Suprapubic skin (tissue), 4 donors: Measurements from ENCODE around the gene SAC3D1. TPM values are rescaled to one million over a fixed set of nuclear protein-coding genes. Genes with fewer than 3 reads are reported as not detected.

Experiments
- DNase-seq, 2 donors: peaks; one replicate each; pipeline ENCODE4 v3.0.0-alpha.2; 2019; ENCODE audit warnings: low spot score in 2 of 2
- H3K27ac ChIP-seq: fragments of 200-600 bp; sonication (generic); one replicate; pipeline ENCODE4 v1.5.1; 2019
- H3K27me3 ChIP-seq: fragments of 200-600 bp; sonication (generic); one replicate; pipeline ENCODE4 v1.5.1; 2019
- H3K36me3 ChIP-seq: fragments of 200-600 bp; sonication (generic); one replicate; pipeline ENCODE4 v1.5.1; 2019
- H3K4me1 ChIP-seq: fragments of 200-600 bp; sonication (generic); one replicate; pipeline ENCODE4 v1.5.1; 2019
- H3K4me3 ChIP-seq: fragments of 200-600 bp; sonication (generic); one replicate; pipeline ENCODE4 v1.5.1; 2019; ENCODE audit warnings: mild to moderate bottlenecking
- H3K9me3 ChIP-seq: fragments of 200-600 bp; sonication (generic); one replicate; pipeline ENCODE4 v1.5.1; 2019
- EP300 ChIP-seq: sonication (generic); formaldehyde crosslinking; IDR thresholded peaks from one replicate; pipeline ENCODE4 v1.6.1; 2017; ENCODE audit warnings: antibody characterized with exemption
- POLR2A ChIP-seq, 2 donors: fragments of 450-650 bp; IDR thresholded peaks; one replicate each; pipeline ENCODE4 v1.6.1; 2017; ENCODE audit warnings: antibody characterized with exemption in 2 of 2, mild to moderate bottlenecking in 2 of 2, moderate library complexity in 2 of 2
- POLR2AphosphoS5 ChIP-seq, 3 donors: sonication (generic); formaldehyde crosslinking; IDR thresholded peaks; one replicate each; pipeline ENCODE4 v1.6.1; 2017; ENCODE audit warnings: antibody characterized with exemption in 3 of 3
- WGBS: methylation state at CpG from one replicate; pipeline ENCODE4 v1.1.5; 2018; 5-methylcytosine and 5-hydroxymethylcytosine counted together
- total RNA-seq, 4 donors: library from RNA; depleted of rRNA; stranded (reverse); fragments of >200 nt; gene quantifications; one replicate each; pipeline ENCODE4 v1.1.0, GENCODE V29; 2016
- TF ChIP-seq, protein P1 (sequence below), 2 donors: fragments of 200-600 bp in 1 of 2; fragments of 450-650 bp in 1 of 2; sonication (generic) in 1 of 2; IDR thresholded peaks; one replicate each; pipeline ENCODE4 v1.5.1; 2016 to 2019; ENCODE audit warnings: antibody characterized with exemption in 2 of 2, mild to moderate bottlenecking in 1 of 2, moderate library complexity in 1 of 2

Gene SAC3D1
- total RNA-seq, 4 donors from 2014 or later: 8.7 to 16.5 (median 12.4) TPM

DNA sequence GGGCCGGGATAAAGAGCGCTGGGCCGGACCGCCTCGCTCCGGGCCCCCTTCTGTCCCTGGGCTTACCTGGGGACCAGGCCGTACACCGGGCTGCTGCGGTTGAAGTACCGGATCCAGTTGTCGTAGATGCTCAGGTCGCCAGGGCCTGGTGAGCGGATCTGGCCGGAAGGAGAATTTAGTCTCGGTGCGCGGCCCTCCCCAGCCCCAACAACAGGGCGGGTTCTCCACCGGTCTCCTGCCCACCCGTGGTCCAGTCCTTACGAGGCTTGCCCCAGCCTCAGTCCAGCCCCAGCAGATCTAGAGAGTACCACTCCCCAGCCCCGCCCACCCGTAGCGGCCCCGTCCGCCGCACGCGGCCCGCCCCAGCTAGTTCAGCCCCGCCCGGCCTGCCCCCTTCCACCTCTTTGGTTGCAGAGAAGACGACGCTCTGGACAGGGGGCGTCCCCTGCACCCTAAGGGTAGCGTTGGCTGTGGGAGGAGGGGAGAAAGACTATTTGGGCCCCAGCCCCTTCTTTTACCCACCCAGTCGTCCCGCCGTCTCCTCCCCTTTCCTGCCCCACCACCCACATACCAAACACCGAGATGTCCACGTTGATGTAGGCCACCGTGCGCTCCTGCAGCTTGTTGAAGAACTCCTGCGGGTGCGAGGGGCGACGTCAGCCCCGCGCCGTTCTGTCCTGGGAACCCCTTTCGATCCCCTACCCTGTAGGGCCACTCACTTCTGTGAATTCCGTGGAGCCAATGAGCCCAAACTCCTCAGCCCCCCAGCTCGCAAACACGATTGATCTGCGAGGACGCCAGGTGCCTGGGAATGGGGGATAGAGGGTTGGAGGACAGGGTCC, 6.8 kb downstream of the SAC3D1 start:
- Histone ChIP-seq H3K4me1 (peaks cover 26% of the 10 kb centered on the region), H3K4me3 (peak overlapping the region; percentile 59), H3K36me3 (peaks cover 8% of the 10 kb centered on the region), H3K27ac (no peak overlapping the region), H3K27me3 (no peaks in the 10 kb centered on the region), H3K9me3 (no peaks in the 10 kb centered on the region)
- DNase-seq: no peak
- 16% methylated on average over 45 of the region's 56 CpGs for WGBS
- TF ChIP-seq EP300 (no peak), POLR2A (IDR thresholded peaks at IDR 0.05) (no peak), POLR2AphosphoS5 (IDR thresholded peaks at IDR 0.05) (no peak)
- TF ChIP-seq, protein P1, sequence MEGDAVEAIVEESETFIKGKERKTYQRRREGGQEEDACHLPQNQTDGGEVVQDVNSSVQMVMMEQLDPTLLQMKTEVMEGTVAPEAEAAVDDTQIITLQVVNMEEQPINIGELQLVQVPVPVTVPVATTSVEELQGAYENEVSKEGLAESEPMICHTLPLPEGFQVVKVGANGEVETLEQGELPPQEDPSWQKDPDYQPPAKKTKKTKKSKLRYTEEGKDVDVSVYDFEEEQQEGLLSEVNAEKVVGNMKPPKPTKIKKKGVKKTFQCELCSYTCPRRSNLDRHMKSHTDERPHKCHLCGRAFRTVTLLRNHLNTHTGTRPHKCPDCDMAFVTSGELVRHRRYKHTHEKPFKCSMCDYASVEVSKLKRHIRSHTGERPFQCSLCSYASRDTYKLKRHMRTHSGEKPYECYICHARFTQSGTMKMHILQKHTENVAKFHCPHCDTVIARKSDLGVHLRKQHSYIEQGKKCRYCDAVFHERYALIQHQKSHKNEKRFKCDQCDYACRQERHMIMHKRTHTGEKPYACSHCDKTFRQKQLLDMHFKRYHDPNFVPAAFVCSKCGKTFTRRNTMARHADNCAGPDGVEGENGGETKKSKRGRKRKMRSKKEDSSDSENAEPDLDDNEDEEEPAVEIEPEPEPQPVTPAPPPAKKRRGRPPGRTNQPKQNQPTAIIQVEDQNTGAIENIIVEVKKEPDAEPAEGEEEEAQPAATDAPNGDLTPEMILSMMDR (IDR thresholded peaks at IDR 0.05): no peak

DNA sequence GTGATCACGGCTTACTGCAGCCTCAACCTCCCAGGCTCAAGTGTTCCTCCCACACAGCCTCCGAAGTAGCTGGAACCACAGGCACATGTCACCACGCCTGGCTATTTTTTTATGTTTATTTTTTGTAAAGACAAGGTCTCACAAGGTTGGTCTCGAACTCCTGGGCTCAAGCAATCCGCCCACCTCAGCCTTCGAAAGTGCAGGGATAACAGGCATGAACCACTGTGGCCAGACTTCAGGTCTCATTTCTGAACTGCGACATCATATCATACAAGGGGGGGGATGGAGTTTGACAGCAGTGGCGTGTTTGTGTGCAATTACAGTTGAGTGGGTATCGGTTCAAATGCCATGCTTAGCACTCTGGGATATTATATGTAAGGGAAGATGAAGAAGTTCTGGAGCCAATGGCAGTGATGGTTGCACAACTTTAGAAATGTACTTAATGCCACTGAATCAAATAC, 10.4 kb downstream of the SAC3D1 start:
- Histone ChIP-seq H3K9me3 (no peaks in the 10 kb centered on the region), H3K4me1 (peaks cover 17% of the 10 kb centered on the region), H3K27ac (no peak overlapping the region), H3K27me3 (no peaks in the 10 kb centered on the region), H3K4me3 (no peak overlapping the region), H3K36me3 (no peaks in the 10 kb centered on the region)
- no peak for TF ChIP-seq POLR2A (IDR thresholded peaks at IDR 0.05)
- TF ChIP-seq EP300: no peak
- TF ChIP-seq, protein P1 (IDR thresholded peaks at IDR 0.05): no peak
- no peak for TF ChIP-seq POLR2AphosphoS5 (IDR thresholded peaks at IDR 0.05)
- WGBS: 88% methylated on average over 9 of the region's 9 CpGs
- no peak for DNase-seq

DNA sequence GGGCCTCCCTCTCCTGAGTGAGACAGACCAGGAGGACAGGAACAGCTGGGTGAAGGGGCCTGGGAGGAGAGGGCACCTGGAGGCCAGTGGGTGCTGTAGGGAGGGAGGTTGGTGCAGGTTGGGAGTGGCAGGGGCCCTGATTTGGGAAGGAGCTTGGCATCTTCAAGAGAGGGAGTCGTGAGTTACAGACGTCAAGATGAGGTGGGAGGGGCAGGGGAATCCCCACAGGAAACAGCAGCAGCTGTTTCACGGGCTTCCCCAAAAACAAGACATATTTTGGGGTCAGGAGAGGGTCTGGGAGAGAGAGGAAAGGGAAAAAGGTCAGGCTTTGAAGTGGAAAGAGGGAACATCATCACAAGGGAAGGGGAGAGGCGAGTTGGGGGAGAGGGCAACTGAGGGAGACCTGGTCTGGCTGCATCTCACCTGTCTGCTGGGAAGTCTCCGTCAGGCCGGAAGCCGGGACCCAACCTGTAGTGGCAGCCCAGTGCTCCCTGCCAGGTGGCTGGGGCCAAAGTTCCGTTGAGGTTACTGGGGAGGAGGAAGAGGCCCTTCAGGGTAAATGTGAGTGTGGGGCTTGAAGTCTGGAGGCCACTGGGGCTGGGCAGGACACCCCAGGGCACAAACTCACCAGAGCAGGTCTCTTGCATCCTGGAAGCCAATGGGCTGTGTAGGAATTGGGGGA, 13.0 kb downstream of the SAC3D1 start:
- no peak overlapping the region for H3K4me3 ChIP-seq
- WGBS: 52% methylated on average over 8 of the region's 8 CpGs
- TF ChIP-seq, protein P1 (IDR thresholded peaks at IDR 0.05): no peak
- TF ChIP-seq POLR2A (IDR thresholded peaks at IDR 0.05) (no peak), EP300 (no peak), POLR2AphosphoS5 (IDR thresholded peaks at IDR 0.05) (no peak)
- no peaks in the 10 kb centered on the region for H3K27me3 ChIP-seq
- H3K9me3 ChIP-seq: no peaks in the 10 kb centered on the region
- no peaks in the 10 kb centered on the region for H3K36me3 ChIP-seq
- H3K4me1 ChIP-seq: no peaks in the 10 kb centered on the region
- no peak overlapping the region for H3K27ac ChIP-seq
- DNase-seq: no peak

DNA sequence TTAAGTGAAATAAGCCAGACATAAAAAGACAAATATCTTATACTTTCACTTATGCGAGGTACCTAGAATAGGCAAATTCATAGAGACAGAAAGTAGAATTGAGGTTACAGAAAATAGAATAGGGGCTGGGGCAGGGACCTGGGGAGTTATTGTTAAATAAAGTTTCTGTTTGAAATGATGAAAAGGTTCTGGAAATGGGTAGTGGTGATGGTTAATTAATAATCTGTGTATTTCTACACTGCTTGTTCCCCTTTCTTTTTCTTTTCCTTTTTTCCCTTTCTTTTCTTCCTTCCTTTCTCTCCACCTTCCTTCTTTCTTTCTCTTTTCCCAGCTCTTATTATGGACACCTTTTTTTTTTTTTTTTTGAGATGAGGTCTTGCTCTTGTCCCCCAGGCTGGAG, 14.5 kb downstream of the SAC3D1 start:
- no peaks in the 10 kb centered on the region for H3K9me3 ChIP-seq
- H3K4me1 ChIP-seq: no peaks in the 10 kb centered on the region
- 84% methylated on average over 1 of the region's 1 CpG for WGBS
- DNase-seq: no peak
- no peak overlapping the region for H3K27ac ChIP-seq
- no peak for TF ChIP-seq POLR2AphosphoS5 (IDR thresholded peaks at IDR 0.05)
- no peak for TF ChIP-seq EP300
- no peak for TF ChIP-seq POLR2A (IDR thresholded peaks at IDR 0.05)
- TF ChIP-seq, protein P1 (IDR thresholded peaks at IDR 0.05): no peak
- no peaks in the 10 kb centered on the region for H3K36me3 ChIP-seq
- no peaks in the 10 kb centered on the region for H3K27me3 ChIP-seq
- no peak overlapping the region for H3K4me3 ChIP-seq

DNA sequence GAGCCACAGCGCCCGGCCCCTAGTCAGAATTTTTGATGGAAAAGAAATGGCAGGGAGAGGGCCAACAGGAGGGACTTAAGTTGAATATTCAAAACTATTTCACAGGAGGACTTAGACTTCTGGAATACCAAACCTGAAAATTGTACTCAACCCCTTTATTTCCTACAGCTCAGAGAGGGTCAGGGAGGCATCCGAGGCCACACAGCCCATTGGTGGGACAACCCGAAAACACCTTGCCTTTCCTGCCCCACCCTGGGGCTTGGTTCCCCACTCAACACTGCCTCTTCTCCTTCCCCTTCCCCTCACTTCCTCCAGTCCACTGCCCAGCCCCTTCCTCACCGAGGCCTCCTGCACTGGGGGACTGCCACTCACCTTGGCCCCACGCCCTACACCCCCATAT, 16.0 kb downstream of the SAC3D1 start:
- H3K36me3 ChIP-seq: no peaks in the 10 kb centered on the region
- H3K4me1 ChIP-seq: no peaks in the 10 kb centered on the region
- 89% methylated on average over 6 of the region's 6 CpGs for WGBS
- H3K9me3 ChIP-seq: no peaks in the 10 kb centered on the region
- H3K4me3 ChIP-seq: no peak overlapping the region
- no peak overlapping the region for H3K27ac ChIP-seq
- no peaks in the 10 kb centered on the region for H3K27me3 ChIP-seq
- TF ChIP-seq POLR2A (IDR thresholded peaks at IDR 0.05): no peak
- TF ChIP-seq EP300: no peak
- no peak for TF ChIP-seq POLR2AphosphoS5 (IDR thresholded peaks at IDR 0.05)
- TF ChIP-seq, protein P1 (IDR thresholded peaks at IDR 0.05): no peak
- no peak for DNase-seq
